Medulla oblongata (tissue), 1 donor: ENCODE measurements around the gene RAB44.

Experiments
- DNase-seq: peaks from one replicate; pipeline ENCODE4 v3.0.0-alpha.2; 2015; ENCODE audit errors: extremely low spot score

The RAB44 gene

DNA sequence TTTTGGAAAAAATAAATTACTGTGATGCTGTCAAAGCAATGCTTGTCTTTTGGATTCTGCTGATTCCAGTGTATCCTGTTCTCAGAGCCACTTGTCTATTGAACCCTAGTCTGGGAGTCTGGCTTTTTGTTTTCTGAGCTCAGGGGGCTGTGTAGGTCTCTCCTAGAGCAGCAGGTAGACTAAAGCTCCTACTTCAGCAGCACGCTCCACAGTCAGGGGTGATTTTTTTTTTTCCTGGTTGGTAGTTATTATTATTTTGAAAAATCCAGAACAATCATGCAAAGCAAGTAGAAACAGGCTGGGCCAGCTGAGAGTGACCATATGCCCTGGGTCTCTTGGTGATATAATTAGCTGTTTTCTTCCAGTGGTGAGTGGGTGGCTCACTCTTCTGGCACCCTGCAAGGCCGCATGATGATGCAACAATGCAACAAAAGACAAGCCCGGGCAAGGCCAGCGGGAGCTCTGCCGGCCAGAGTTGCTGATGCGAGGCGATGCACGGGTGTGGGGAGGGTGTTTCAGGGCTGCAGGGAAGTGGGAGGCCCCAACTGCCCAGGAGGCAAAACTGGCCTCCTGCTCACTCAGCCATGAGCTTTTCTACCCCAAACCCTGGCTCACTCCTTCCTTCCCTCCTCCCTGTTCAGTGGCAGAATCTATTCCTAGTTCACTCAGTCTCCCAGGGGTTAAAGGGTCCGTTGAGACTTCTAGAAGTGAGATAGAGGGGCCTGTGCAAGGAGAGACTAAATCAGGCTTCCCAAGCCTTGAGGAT, 30.6 kb upstream of the RAB44 start:
- peak; percentile 91 for DNase-seq

DNA sequence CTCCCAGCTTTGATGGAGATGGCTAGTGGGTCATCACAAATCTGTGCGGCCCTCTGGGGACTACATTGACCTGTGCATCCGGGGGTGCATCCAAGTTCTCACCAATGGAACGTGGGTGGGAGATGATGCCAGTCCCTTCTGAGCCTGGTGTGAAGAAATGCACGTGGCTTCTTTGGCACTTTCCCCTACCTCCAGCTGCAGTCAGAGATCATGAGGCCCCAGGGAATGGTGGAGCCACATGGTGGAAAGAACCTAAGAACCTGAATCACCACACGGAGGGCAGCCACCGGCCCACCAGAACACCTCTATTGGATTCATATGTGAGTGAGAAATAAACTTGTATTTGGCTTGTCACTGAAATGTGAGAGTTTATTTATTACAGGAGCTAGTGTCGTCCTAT, 29.0 kb upstream of the RAB44 start:
- no peak for DNase-seq

DNA sequence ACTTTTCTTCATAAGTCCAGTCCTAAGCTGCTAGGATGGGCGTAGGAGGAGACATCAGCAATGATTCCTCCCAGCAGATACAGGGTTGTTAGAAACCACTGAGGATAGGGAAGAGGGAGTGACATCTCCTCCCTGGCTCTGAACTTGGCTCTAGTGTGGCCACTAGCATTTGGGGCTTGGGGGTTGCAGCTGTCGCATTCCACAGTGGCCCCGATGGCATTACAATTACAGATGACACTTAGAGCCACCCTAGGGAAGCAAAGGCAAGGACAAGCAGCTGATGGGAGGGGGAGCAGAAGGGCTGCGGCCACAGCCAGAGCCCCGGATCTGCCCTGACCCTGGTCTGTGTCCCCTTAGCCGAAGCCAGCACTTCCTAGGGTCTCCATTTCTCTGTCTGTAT, 28.6 kb upstream of the RAB44 start:
- no peak for DNase-seq

DNA sequence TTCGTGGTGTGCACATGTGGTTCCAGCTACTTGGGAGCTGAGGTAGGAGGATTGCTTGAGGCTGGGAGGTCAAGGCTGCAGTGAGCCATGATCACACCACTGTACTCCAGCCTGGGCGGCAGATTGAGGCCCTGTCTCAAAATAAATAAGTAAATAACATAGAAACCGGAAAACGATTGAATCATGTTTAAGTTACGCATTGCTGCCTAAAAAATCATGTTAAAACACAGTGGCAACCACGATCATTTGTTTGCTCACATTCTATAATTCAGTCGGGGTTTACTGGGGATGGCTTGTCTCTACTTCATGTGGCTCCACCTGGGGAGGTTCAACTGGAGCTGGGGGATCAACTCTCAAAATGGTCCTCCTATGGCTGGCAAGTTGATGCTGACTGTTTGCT, 27.4 kb upstream of the RAB44 start:
- no peak for DNase-seq

DNA sequence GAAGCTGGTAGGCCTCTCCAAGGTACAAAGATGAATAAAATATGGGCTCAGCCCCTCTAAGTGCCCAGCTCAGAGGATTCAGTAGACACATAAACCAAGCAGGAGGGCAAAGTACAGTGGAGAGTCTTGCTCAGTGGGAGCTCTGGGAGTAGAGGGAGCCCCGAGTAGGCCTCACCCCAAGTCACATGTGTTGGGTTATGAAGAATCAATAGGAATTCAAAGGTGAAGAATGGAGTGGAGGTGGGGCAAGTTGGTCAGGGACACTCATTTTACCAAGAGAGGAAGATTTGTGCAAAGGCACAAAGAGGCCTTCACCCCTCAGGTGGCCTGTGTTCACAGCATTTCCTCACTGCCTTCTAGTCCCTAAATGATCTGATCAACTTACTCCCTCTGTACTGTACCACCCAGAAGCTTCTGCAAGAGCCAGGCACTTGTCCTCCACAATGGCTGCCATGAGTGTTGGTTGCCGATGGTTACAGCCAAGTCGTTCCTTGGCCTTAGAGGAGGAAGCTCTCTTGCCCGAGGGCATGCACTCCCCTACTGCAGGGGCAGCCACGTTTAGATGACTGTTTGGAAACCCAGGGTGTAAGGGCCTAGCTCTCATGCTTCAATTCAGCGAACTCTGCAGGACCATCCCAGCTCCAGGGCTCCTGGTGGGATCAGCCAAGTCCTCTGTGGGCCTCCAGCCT, 25.8 kb upstream of the RAB44 start:
- DNase-seq, result no peak

DNA sequence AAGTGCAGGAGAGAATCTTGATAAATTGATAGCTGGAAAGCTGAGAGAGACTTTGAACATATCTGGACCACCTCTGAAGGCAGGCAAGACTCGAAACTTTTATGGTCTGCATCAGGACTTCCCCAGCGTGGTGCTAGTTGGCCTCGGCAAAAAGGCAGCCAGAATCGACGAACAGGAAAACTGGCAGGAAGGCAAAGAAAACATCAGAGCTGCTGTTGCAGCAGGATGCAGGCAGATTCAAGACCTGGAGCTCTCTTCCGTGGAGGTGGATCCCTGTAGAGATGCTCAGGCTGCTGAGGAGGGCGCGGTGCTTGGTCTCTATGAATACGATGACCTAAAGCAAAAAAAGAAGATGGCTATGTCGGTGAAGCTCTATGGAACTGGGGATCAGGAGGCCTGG, 23.7 kb upstream of the RAB44 start:
- no peak for DNase-seq

DNA sequence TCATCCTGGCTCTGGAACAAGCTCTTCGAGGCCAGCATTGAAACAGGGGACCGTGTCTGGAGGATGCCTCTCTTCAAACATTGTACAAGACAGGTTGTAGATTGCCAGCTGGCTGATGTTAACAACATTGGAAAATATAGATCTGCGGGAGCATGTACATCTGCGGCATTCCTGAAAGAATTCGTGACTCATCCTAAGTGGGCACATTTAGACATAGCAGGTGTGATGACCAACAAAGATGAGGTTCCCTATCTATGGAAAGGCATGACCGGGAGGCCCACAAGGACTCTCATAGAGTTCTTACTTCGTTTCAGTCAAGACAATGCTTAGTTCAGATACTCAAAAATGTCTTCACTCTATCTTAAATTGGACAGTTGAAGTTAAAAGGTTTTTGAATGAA, 22.7 kb upstream of the RAB44 start:
- DNase-seq, result no peak

GRCh38 chr6:36676141-36677058, 21.2 kb upstream of the RAB44 start:
- no peak for DNase-seq

- peak; percentile 51 for DNase-seq
These were observed 20.4 kb upstream of the RAB44 start for GRCh38 chr6:36677059-36677749.

GRCh38 chr6:36677753-36678487, 19.7 kb upstream of the RAB44 start:
- peak; percentile 27 for DNase-seq

- DNase-seq, result peak; percentile 86
These were observed 19.1 kb upstream of the RAB44 start, which contains the start of gene CDKN1A for GRCh38 chr6:36678488-36679042. Gene CDKN1A, plus strand, starts transcription at chr6:36678714. Its CDS starts 5,388 bp downstream, at chr6:36684102.

DNA sequence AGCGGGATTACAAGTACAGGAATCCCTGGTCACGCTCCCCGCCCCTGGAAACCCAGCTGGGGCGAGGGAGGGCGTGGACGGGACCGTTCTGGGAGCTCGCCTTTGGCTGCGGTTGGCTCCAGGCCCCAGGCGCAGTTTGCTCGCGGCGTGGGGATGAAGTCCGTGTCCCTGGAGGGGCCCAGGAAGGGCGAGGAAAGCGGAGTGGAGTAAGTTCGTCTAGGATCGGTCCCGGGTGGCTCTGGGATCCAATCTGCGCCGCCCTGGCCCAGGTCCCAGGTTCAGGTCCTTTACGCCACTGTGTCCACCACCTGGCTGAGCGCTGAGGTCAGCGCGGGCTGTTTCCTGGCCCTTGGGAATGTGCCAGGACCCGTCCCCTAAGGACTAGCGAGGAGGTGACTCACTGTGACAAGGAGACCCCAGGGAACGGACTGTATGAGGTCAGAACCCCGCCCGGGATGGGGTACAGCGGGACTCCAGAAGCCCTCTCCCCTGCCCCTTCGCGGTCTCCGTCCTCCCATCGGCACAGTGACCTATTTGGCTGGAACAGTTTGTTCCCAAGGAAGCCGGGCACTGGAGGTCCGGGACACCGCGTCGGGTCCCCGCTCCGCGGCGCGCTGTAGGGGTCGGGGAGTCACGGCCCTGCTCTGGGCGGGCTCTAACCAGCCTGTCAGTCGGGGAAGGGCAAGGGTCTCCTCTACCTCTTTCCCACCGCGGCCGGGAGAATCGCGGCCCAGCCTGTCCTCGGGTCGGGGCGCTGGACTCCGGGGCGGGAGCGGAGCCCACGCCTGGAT, 18.4 kb upstream of the RAB44 start:
- DNase-seq, result peak; percentile 32

DNA sequence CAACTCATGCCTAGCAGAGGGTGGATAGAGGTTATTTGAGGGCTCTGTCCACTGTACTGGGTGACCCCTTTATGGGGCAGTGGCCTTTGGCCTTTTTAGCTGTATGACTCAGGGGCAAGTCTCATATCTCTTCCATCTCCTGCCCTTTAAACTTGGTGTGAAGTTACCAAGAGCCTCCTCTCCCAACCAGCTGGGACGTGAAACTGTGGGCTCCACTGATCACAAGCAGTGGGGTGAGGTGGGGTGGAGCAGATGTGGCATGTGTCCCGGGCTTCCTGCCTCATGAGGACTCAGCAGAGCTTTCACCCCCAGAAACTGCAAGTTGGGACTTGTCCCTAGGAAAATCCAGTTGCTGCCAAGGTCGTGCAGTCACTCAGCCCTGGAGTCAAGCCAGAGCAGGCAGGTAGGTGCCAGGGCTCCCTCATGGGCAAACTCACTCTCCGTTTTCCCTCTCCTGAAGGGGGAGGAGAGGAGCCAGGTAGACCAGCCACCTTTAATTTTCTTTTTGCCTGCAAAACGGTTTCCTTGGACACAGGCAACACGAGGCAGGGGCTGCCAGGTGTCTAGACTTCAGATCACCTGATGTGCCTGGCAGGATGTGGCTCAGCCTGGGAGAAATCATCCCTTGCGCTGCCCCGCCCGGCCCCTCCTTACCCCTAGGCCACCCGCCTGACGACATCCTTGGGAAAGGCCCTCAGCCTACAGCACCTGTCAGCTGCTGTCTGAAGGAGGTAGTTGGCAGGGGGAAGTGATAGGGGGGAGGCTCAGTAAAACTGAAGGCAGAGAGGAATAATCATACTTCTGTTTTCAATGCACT, 15.1 kb upstream of the RAB44 start:
- DNase-seq, result no peak

DNA sequence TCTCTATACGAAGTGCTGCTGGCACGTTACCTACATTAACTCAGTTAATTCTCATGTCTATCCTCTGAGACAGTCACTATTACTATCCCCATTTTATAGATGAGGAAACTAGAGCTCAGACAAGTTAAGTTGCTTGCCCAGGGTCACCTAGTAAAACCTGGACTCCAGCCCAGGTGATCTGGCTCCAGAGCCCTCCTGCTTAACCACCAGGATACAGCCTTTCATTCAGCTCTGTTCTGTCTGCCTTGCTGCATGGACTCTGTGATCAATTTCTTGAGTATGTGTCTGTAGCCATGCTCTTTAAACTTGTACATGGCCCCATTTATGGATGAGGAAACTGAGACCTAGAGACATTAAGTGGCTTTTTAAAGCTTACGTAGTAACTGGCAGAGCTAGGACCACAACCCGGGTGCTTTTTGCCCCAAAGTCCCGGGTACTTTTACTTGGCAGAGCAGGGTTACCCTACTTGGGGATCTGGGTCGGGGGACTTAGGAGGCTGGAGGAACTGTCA, 14.4 kb upstream of the RAB44 start:
- no peak for DNase-seq

DNA sequence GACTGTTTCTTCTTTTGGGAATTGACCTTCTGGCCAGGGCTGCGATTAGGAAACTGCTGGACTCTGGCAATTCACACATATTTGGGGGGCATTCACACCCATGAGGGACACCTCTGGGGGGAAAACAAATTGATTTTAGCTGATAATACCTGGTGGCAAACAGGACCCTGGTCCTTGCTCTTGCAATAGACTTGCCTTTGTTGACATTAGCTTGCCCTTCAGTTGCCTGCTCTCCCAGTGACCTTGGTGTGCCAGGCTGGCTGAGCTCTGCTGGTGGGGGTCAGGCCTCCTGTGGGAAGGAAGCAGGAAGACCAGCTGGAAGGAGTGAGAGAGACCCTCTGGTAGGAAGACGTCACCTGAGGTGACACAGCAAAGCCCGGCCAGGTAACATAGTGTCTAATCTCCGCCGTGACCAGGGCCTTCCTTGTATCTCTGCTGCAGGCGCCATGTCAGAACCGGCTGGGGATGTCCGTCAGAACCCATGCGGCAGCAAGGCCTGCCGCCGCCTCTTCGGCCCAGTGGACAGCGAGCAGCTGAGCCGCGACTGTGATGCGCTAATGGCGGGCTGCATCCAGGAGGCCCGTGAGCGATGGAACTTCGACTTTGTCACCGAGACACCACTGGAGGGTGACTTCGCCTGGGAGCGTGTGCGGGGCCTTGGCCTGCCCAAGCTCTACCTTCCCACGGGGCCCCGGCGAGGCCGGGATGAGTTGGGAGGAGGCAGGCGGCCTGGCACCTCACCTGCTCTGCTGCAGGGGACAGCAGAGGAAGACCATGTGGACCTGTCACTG, 13.8 kb upstream of the RAB44 start:
- no peak for DNase-seq

GRCh38 chr6:36684447-36684812, 13.2 kb upstream of the RAB44 start:
- DNase-seq, result no peak

GRCh38 chr6:36685166-36685924, 12.3 kb upstream of the RAB44 start:
- no peak for DNase-seq
